Measurements from ENCODE around the gene IKZF3.

The IKZF3 gene

GRCh38 chr17:39836117-39836516 is 28.0 kb downstream of the IKZF3 start:
- Histone ChIP-seq H3K4me3 (ENCODE audit: low read depth, low read length) (no peak overlapping the region), H3K36me3 (no peaks in the 10 kb centered on the region), H3K9me3 (no peaks in the 10 kb centered on the region), H3K4me1 (no peaks in the 10 kb centered on the region), H3K27me3 (peaks cover 41% of the 10 kb centered on the region)
- no peak for DNase-seq
- TF ChIP-seq CTCF (IDR thresholded peaks at IDR 0.05; ENCODE audit: low read depth, low read length) = no peak

- Histone ChIP-seq H3K4me1 (no peaks in the 10 kb centered on the region), H3K27me3 (peaks cover 42% of the 10 kb centered on the region), H3K36me3 (no peaks in the 10 kb centered on the region), H3K9me3 (no peaks in the 10 kb centered on the region), H3K4me3 (ENCODE audit: low read depth, low read length) (no peak overlapping the region)
- DNase-seq = no peak
- TF ChIP-seq CTCF (IDR thresholded peaks at IDR 0.05; ENCODE audit: low read depth, low read length) = 0 out of 2 replicates have a peak, but pooled peaks have one; percentile 4
Observed at GRCh38 chr17:39835038-39835786, 28.9 kb downstream of the IKZF3 start.

GRCh38 chr17:39834017-39834416 is 30.1 kb downstream of the IKZF3 start:
- Histone ChIP-seq H3K4me1 (no peaks in the 10 kb centered on the region), H3K36me3 (no peaks in the 10 kb centered on the region), H3K27me3 (peaks cover 43% of the 10 kb centered on the region), H3K4me3 (ENCODE audit: low read depth, low read length) (no peak overlapping the region), H3K9me3 (no peaks in the 10 kb centered on the region)
- DNase-seq = no peak
- no peak for TF ChIP-seq CTCF (IDR thresholded peaks at IDR 0.05; ENCODE audit: low read depth, low read length)

GRCh38 chr17:39831588-39831987 is 32.5 kb downstream of the IKZF3 start:
- Histone ChIP-seq H3K27me3 (peaks cover 65% of the 10 kb centered on the region), H3K4me1 (no peaks in the 10 kb centered on the region), H3K36me3 (no peaks in the 10 kb centered on the region), H3K4me3 (ENCODE audit: low read depth, low read length) (no peak overlapping the region), H3K9me3 (no peaks in the 10 kb centered on the region)
- no peak for DNase-seq
- no peak for TF ChIP-seq CTCF (IDR thresholded peaks at IDR 0.05; ENCODE audit: low read depth, low read length)

GRCh38 chr17:39828443-39828842 is 35.7 kb downstream of the IKZF3 start:
- peaks cover 64% of the 10 kb centered on the region for H3K27me3 ChIP-seq
- TF ChIP-seq CTCF (IDR thresholded peaks at IDR 0.05; ENCODE audit: low read depth, low read length) = no peak
- no peak for DNase-seq
- H3K4me3 ChIP-seq (ENCODE audit: low read depth, low read length) = no peak overlapping the region
- no peaks in the 10 kb centered on the region for H3K36me3 ChIP-seq
- H3K9me3 ChIP-seq = peaks cover 7% of the 10 kb centered on the region; the same call in 1 of the 2 replicates
- no peaks in the 10 kb centered on the region for H3K4me1 ChIP-seq

GRCh38 chr17:39826334-39826733 is 37.8 kb downstream of the IKZF3 start:
- DNase-seq = no peak
- Histone ChIP-seq H3K4me1 (no peaks in the 10 kb centered on the region), H3K36me3 (no peaks in the 10 kb centered on the region), H3K27me3 (peaks cover 54% of the 10 kb centered on the region), H3K9me3 (peaks cover 7% of the 10 kb centered on the region; the same call in 1 of the 2 replicates), H3K4me3 (ENCODE audit: low read depth, low read length) (no peak overlapping the region)
- TF ChIP-seq CTCF (IDR thresholded peaks at IDR 0.05; ENCODE audit: low read depth, low read length) = no peak

Measured in BE2C (cell line).